DOHH2 (cell line): ENCODE data around the gene TPTE2.

Experiments used
- EZH2phosphoT487 ChIP-seq: fragments of 200-600 bp; sonication (generic); IDR thresholded peaks from 2 replicates; pipeline ENCODE4 v1.6.1; 2017; ENCODE audit warnings: borderline replicate concordance, mild to moderate bottlenecking, antibody characterized with exemption, low read length, moderate library complexity, mixed read lengths
- TF ChIP-seq, protein P1 (sequence below): fragments of 200-600 bp; sonication (generic); IDR thresholded peaks from one replicate; pipeline ENCODE4 v1.5.1; 2014; ENCODE audit warnings: antibody characterized with exemption, mild to moderate bottlenecking, low read depth, low read length; ENCODE audit not compliant: poor library complexity, severe bottlenecking

DNA sequence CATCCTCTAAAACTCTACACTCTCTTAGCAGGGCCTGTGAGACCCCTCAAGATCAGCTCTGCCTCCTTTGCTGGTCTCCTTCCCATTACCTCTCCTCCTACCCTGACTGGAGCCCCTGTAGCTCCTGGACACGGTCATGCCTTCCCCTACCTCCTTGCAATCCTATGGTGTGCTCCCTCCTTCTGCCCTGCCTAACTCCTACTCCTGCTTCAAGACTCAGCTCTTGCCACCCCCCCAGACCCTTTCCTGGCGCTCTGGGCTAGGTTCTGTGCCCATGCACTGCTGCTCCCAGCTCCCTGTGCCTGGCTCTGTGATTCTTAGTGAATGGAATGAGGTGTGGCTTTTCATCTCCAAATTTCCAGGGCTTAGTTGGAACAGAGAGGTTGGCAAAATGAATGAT, 28.0 kb upstream of the TPTE2 start:
- TF ChIP-seq EZH2phosphoT487 = no peak
- TF ChIP-seq, protein P1, sequence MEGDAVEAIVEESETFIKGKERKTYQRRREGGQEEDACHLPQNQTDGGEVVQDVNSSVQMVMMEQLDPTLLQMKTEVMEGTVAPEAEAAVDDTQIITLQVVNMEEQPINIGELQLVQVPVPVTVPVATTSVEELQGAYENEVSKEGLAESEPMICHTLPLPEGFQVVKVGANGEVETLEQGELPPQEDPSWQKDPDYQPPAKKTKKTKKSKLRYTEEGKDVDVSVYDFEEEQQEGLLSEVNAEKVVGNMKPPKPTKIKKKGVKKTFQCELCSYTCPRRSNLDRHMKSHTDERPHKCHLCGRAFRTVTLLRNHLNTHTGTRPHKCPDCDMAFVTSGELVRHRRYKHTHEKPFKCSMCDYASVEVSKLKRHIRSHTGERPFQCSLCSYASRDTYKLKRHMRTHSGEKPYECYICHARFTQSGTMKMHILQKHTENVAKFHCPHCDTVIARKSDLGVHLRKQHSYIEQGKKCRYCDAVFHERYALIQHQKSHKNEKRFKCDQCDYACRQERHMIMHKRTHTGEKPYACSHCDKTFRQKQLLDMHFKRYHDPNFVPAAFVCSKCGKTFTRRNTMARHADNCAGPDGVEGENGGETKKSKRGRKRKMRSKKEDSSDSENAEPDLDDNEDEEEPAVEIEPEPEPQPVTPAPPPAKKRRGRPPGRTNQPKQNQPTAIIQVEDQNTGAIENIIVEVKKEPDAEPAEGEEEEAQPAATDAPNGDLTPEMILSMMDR = no peak
